Measurements from ENCODE around the gene MAP1B. TPM values are rescaled to one million over a fixed set of nuclear protein-coding genes. Genes with fewer than 3 reads are reported as not detected.

MAP1B gene
- total RNA-seq, 1 donor from 2014 or later = 58.6 TPM

DNA sequence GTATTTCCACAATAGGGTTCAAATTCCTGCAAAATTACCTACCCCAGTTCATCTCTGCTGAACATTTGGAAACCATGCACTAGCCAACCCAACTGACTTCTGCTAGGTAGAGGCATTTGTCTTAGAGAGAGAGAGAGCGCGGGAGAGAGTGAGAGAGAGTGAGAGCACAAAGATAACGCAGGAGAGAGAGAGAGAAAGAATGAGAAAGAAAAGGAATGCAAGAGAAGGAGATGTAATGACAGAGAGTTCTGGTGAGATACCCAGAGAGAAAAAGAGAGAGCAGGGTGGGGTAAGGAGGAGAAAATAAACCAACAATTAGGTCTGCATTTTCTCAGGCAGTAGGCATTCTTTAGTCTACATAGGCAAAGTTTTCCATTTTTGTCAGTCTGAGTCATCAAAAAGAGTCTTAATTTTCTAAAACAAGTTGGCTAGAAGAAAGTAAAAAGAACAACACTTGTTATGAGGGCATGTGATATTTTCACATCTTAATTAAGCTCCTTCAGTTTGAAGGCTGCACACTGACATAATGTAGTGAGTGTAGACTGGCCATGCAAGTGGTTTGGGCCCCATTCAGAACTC, 98.2 kb downstream of the MAP1B start:
- no peaks in the 10 kb centered on the region for H3K27me3 Mint-ChIP-seq
- peaks cover 22% of the 10 kb centered on the region for H3K36me3 Mint-ChIP-seq (ENCODE audit: insufficient read depth)
- TF ChIP-seq, protein P1, sequence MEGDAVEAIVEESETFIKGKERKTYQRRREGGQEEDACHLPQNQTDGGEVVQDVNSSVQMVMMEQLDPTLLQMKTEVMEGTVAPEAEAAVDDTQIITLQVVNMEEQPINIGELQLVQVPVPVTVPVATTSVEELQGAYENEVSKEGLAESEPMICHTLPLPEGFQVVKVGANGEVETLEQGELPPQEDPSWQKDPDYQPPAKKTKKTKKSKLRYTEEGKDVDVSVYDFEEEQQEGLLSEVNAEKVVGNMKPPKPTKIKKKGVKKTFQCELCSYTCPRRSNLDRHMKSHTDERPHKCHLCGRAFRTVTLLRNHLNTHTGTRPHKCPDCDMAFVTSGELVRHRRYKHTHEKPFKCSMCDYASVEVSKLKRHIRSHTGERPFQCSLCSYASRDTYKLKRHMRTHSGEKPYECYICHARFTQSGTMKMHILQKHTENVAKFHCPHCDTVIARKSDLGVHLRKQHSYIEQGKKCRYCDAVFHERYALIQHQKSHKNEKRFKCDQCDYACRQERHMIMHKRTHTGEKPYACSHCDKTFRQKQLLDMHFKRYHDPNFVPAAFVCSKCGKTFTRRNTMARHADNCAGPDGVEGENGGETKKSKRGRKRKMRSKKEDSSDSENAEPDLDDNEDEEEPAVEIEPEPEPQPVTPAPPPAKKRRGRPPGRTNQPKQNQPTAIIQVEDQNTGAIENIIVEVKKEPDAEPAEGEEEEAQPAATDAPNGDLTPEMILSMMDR (IDR thresholded peaks at IDR 0.05; ENCODE audit: unreplicated experiment) = no peak
- DNase-seq (ENCODE audit: low spot score, unreplicated experiment) = no peak
- H3K9me3 Mint-ChIP-seq (ENCODE audit: low read depth) = no peaks in the 10 kb centered on the region
- H3K4me3 Mint-ChIP-seq (ENCODE audit: low read depth) = no peak overlapping the region
- H3K4me1 Mint-ChIP-seq (ENCODE audit: low read depth) = peaks cover 3% of the 10 kb centered on the region
- H3K27ac Mint-ChIP-seq = no peak overlapping the region

- H3K27me3 Mint-ChIP-seq = no peaks in the 10 kb centered on the region
- no peak overlapping the region for H3K27ac Mint-ChIP-seq
- peaks cover 3% of the 10 kb centered on the region for H3K4me1 Mint-ChIP-seq (ENCODE audit: low read depth)
- TF ChIP-seq, protein P1 (IDR thresholded peaks at IDR 0.05; ENCODE audit: unreplicated experiment) = no peak
- DNase-seq (ENCODE audit: low spot score, unreplicated experiment) = no peak
- H3K4me3 Mint-ChIP-seq (ENCODE audit: low read depth) = no peak overlapping the region
- peaks cover 21% of the 10 kb centered on the region for H3K36me3 Mint-ChIP-seq (ENCODE audit: insufficient read depth)
- H3K9me3 Mint-ChIP-seq (ENCODE audit: low read depth) = no peaks in the 10 kb centered on the region
These were observed 98.9 kb downstream of the MAP1B start for GRCh38 chr5:72206160-72206559.

DNA sequence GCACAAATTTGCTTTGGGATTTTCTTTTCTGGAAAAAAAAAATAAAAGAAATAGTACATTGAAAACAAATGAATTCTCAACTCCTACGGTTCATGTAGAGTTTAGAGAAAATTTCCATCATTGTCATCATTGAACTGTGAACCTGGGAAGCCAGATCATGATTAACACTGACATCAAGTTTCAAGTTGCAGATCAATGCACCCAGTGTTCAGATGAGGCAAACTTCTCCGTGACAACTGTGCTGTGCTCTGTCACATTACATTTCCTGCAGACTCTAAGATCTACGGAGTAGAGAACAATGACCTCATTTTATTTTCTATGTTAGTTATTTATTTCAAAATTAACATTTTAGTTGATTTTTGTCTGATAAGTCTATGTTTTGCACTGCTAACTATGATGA, 99.7 kb downstream of the MAP1B start:
- Mint-ChIP-seq H3K4me1 (ENCODE audit: low read depth) (peaks cover 3% of the 10 kb centered on the region), H3K4me3 (ENCODE audit: low read depth) (no peak overlapping the region), H3K9me3 (ENCODE audit: low read depth) (no peaks in the 10 kb centered on the region), H3K27me3 (no peaks in the 10 kb centered on the region), H3K27ac (no peak overlapping the region), H3K36me3 (ENCODE audit: insufficient read depth) (peaks cover 21% of the 10 kb centered on the region)
- DNase-seq (ENCODE audit: low spot score, unreplicated experiment) = no peak
- TF ChIP-seq, protein P1 (IDR thresholded peaks at IDR 0.05; ENCODE audit: unreplicated experiment) = no peak

DNA sequence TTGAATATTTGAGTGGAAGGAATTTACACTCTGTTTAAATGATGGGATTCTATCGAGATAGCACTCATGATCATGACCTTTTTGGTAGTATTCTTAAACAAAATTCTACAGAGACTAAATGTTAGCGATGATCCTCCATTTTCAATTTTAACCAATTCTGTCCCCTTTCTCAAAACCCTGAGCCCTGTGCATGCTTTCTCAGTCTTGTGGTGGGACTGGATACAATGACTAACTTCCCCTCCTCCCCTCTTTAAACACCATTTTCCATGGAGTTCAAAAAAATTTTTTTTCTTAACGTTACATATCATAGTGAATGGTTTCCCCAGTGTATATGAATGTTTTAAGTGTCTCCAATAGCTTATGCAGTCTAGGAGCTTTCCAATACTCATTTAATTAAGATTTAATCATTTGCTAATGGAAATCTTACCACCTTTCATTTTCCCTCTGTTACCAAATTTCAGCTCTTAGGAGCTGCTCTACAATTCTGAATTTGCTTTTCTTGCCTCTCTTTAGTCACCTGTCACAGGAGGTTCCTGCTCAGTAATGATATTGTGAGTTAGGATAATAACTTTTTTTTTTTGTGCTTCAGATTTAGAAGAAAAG, 101.2 kb downstream of the MAP1B start:
- Mint-ChIP-seq H3K27me3 (no peaks in the 10 kb centered on the region), H3K36me3 (ENCODE audit: insufficient read depth) (peaks cover 18% of the 10 kb centered on the region), H3K4me1 (ENCODE audit: low read depth) (peaks cover 2% of the 10 kb centered on the region), H3K4me3 (ENCODE audit: low read depth) (no peak overlapping the region), H3K9me3 (ENCODE audit: low read depth) (no peaks in the 10 kb centered on the region), H3K27ac (no peak overlapping the region)
- no peak for DNase-seq (ENCODE audit: low spot score, unreplicated experiment)
- TF ChIP-seq, protein P1 (IDR thresholded peaks at IDR 0.05; ENCODE audit: unreplicated experiment) = no peak

- peak overlapping the region; percentile 10 for H3K27ac Mint-ChIP-seq
- H3K27me3 Mint-ChIP-seq = no peaks in the 10 kb centered on the region
- peaks cover 15% of the 10 kb centered on the region for H3K36me3 Mint-ChIP-seq (ENCODE audit: insufficient read depth)
- DNase-seq (ENCODE audit: low spot score, unreplicated experiment) = no peak
- TF ChIP-seq, protein P1 (IDR thresholded peaks at IDR 0.05; ENCODE audit: unreplicated experiment) = no peak
- H3K4me1 Mint-ChIP-seq (ENCODE audit: low read depth) = no peaks in the 10 kb centered on the region
- no peak overlapping the region for H3K4me3 Mint-ChIP-seq (ENCODE audit: low read depth)
- H3K9me3 Mint-ChIP-seq (ENCODE audit: low read depth) = no peaks in the 10 kb centered on the region
These were observed 102.2 kb downstream of the MAP1B start for GRCh38 chr5:72209147-72210115.

All from progenitor cell of endocrine pancreas (in vitro differentiated cells).